SW 1271 (cell line): ENCODE data around the gene SLC23A2.

Experiments
- DNase-seq, 2 experiments: peaks; one replicate each; lab custom pipeline; 2025; lab: John Stamatoyannopoulos, UW

The SLC23A2 gene

GRCh38 chr20:4813863-4814695 lies 187.2 kb downstream of the SLC23A2 start:
- DNase-seq = no peak

- no peak for DNase-seq
Observed at GRCh38 chr20:4813076-4813862, 188.0 kb downstream of the SLC23A2 start.

GRCh38 chr20:4812641-4813075 lies 188.7 kb downstream of the SLC23A2 start:
- no peak for DNase-seq

DNA sequence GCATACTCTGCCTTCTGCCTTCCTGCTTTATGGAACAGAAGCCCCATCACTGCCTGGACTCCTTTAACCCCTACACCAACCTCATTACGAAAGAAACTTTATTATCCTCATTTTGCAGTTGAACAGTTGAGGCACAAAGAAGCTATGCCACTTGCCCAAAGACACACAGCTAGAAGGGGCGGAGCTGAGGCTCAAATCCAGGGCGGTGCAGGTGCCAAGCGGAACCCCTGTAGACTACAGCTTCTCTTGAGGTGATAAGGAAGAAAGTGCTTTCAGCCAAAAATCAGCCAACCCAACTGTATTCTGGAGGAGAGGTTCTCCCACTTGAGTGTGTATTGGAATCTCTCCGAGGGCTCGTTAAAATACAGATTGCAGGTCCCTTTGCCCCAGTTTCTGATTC lies 189.1 kb downstream of the SLC23A2 start:
- DNase-seq = no peak

GRCh38 chr20:4811661-4812181 lies 189.6 kb downstream of the SLC23A2 start:
- no peak for DNase-seq

DNA sequence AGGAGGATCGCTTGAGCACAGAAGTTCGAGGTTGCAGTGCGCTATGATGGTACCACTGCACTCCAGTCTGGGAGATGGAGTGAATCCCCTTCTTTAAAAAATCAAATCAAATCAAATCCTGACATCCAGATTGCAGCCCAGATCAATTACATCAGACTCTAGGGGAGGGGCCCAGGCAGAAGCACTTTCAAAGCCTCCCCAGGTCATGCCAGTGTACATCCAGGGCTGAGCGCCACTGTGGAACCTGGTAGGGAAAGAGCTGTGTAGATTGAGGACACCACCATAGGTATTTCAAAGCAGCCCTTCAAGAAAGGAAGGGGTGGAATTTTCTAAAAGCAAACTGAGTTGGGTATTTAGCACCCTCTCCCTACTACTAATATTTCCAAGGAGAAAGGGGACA lies 190.1 kb downstream of the SLC23A2 start:
- no peak for DNase-seq

GRCh38 chr20:4810426-4811019 lies 190.8 kb downstream of the SLC23A2 start:
- DNase-seq = no peak

DNA sequence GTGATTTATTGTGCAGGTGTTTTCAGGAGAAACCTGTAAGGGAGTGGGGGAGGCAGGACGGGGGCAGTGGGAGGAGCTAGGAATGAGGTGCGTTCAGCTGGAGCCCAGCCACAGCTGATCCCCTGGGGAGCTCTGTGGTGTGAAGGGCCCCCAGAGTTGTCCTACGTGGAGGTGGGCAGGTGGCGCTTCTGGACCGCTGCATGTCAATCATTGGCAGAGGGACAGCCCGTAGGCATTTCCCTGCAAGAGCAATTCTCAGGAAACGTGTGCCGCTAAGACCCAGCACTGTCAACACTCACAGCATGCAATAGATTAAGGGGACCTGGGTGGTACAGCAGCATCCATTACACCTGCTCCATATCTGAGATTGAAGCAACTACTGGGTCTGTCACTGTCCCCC lies 191.6 kb downstream of the SLC23A2 start:
- DNase-seq = no peak

DNA sequence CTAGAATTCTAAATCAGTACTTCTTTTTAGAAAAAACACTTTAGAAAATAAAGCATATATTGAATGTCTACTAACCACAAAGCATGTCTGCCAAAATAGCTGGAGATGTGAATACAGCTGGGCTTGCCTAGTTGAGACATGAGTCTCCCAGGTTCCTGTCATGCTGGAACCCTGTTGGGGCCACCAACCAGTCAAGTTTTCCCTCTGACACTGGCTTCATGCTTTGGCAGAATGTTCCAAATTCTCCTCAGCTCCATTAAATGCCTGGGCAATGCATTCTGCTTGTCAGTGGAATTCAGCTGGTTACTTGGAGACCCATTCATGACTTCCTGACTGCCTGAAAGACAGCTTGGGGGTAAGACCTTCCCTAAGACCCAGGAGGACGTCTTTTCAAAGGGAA lies 192.4 kb downstream of the SLC23A2 start:
- no peak for DNase-seq

GRCh38 chr20:4805663-4806449 lies 195.5 kb downstream of the SLC23A2 start:
- DNase-seq = no peak

- no peak for DNase-seq
Observed at GRCh38 chr20:4802527-4802926, 198.8 kb downstream of the SLC23A2 start.
